ENCODE results near the gene AADACL4.
"Not testable (repeated sequence)": the region's sequence is repeated elsewhere in the genome, so short reads cannot be mapped to it uniquely, and the experiment has no call there.

Gene AADACL4

GRCh38 chr1:12654657-12655056 is 10.8 kb downstream of the AADACL4 start:
- TF ChIP-seq CTCF (conservative IDR thresholded peaks at IDR 0.05) (no peak), ZFX (IDR thresholded peaks at IDR 0.05) (no peak)
- H3K27ac ChIP-seq = no peak overlapping the region

DNA sequence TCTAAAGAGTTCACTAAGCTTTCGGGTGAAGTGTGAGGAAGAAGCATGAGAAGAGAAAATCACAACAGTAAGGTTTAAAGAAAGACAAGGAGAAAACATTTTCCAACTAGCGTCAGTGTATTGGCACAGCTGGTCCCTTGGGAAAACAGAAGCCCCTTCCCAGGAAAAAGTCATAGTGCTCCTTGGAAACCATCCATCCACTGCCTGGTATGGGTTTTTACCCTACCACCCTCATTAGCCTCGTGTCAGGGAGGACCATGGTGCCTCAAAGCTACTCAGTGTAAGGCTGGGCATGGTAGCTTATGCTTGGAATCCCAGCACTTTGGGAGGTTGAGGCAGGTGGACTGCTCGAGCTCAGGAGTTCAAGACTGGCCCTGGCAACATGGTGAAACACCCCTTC is 12.7 kb downstream of the AADACL4 start:
- TF ChIP-seq ZFX (IDR thresholded peaks at IDR 0.05) (no peak), CTCF (conservative IDR thresholded peaks at IDR 0.05) (no peak)
- H3K27ac ChIP-seq = no peak overlapping the region

- no peak overlapping the region for H3K27ac ChIP-seq
- no peak for TF ChIP-seq CTCF (conservative IDR thresholded peaks at IDR 0.05)
- no peak for TF ChIP-seq ZFX (IDR thresholded peaks at IDR 0.05)
Measured at GRCh38 chr1:12657060-12657884, 13.4 kb downstream of the AADACL4 start.

GRCh38 chr1:12657885-12658512 is 14.1 kb downstream of the AADACL4 start:
- not testable (repeated sequence) for H3K27ac ChIP-seq

GRCh38 chr1:12658531-12659453 is 14.9 kb downstream of the AADACL4 start:
- TF ChIP-seq CTCF (conservative IDR thresholded peaks at IDR 0.05) (peak; percentile 96), ZFX (IDR thresholded peaks at IDR 0.05) (no peak)

GRCh38 chr1:12661606-12662219 is 17.8 kb downstream of the AADACL4 start:
- H3K27ac ChIP-seq = no peak overlapping the region
- no peak for TF ChIP-seq ZFX (IDR thresholded peaks at IDR 0.05)
- no peak for TF ChIP-seq CTCF (conservative IDR thresholded peaks at IDR 0.05)

More at GRCh38 chr1:12658531-12659453, 14.9 kb downstream of the AADACL4 start:
- no peak overlapping the region for H3K27ac ChIP-seq

GRCh38 chr1:12662556-12662955 is 18.7 kb downstream of the AADACL4 start:
- no peak overlapping the region for H3K27ac ChIP-seq
- TF ChIP-seq ZFX (IDR thresholded peaks at IDR 0.05) (no peak), CTCF (conservative IDR thresholded peaks at IDR 0.05) (no peak)

Data from C4-2B (cell line).